Liver (tissue), 3 donors: ENCODE measurements around the gene CAMKV.

Source experiments
- CTCF ChIP-seq: fragments of 150-350 bp; IDR thresholded peaks from 2 replicates; pipeline ENCODE4 v1.5.1; 2017; ENCODE audit warnings: improper control_type of control experiment, low read depth, low read length; ENCODE audit not compliant: missing input control
- RAD21 ChIP-seq, 2 donors: IDR thresholded peaks; 2 replicates each; pipeline ENCODE4 v1.6.1; 2016; ENCODE audit warnings: antibody characterized with exemption in 2 of 2, mild to moderate bottlenecking in 2 of 2
- TF ChIP-seq, protein P1 (sequence below): IDR thresholded peaks from 2 replicates; pipeline ENCODE4 v1.6.1; 2016; ENCODE audit warnings: antibody characterized with exemption
- donor health status: healthy.
- donor health status: healthy.

DNA sequence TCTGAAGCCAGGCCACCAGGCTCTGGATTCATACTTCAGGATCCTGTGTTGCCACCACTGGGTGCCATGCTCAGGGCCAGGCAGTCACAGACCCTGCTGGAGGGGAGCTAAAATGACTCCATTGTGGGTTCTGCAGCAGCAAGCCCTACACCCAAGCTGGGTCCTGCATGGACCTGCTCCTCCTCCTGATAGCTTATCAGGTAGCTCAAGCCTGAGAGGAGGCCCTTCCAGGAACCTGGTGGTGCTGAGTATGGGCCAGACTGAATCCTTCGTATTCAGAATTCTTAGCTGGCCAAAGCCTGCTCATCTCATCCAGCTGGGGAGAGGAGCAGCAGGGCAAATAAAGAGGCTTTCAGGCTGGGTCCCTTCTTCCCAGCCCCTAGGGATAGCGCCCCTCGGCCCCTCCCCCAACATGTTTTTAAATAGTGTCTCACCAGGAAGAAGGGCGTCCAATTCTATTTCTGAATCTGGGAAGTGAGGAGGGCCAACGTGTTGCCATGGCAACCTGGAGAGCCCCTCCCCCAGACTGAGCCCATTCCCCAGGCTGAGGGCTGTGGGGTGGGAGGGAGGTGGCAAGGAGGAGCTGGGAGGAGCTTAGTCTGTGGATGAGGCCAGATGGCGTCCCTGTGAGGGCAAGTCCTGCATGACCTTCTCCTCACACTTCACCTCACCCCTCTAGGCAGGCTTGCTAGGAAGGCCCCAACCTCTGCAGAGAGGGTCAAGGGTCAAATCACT, 11.0 kb upstream of the CAMKV start:
- TF ChIP-seq CTCF (no peak), RAD21 (IDR thresholded peaks at IDR 0.05) (no peak)
- TF ChIP-seq, protein P1, sequence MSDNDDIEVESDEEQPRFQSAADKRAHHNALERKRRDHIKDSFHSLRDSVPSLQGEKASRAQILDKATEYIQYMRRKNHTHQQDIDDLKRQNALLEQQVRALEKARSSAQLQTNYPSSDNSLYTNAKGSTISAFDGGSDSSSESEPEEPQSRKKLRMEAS: no peak
